OCI-LY7 (cell line): Measurements from ENCODE around the gene ROR2. TPM values are rescaled to one million over a fixed set of nuclear protein-coding genes. Genes with fewer than 3 reads are reported as not detected.

Experiments used
- BruUV-seq: library from RNA; stranded (reverse); fragments of 400-500 nt; replicated peaks from 2 replicates; lab custom pipeline; 2021; lab: Mats Ljungman, UMichigan
- CTCF ChIA-PET: fragments of 300-600 bp; sonication (Branson Sonifier 250); formaldehyde crosslinking; loops from one replicate; lab custom pipeline; 2022; ENCODE audit warnings: antibody characterized with exemption; ENCODE audit not compliant: unreplicated experiment; lab: Charles Lee
- POLR2A ChIA-PET: fragments of 300-600 bp; sonication (Branson Sonifier 250); formaldehyde crosslinking; loops from one replicate; lab custom pipeline; 2022; ENCODE audit warnings: antibody characterized with exemption; lab: Charles Lee
- DNase-seq: peaks from one replicate; pipeline ENCODE4 v3.0.0-alpha.2; 2015; ENCODE audit warnings: low spot score
- H2AFZ ChIP-seq: fragments of 200-600 bp; sonication (generic), shearing (Covaris generic); 2 replicates; pipeline ENCODE4 v1.6.1; 2014; ENCODE audit warnings: mild to moderate bottlenecking, antibody characterized with exemption, low read length, moderate library complexity
- H3K27ac ChIP-seq: fragments of 200-600 bp; sonication (generic); 2 replicates; pipeline ENCODE4 v1.5.1; 2014; ENCODE audit warnings: mixed run types, low read depth, mild to moderate bottlenecking, moderate library complexity, low read length, inconsistent platforms; ENCODE audit not compliant: poor library complexity, severe bottlenecking
- H3K36me3 ChIP-seq: fragments of 200-600 bp; sonication (generic); 2 replicates; pipeline ENCODE4 v1.6.1; 2014; ENCODE audit warnings: mild to moderate bottlenecking, antibody characterized with exemption, low read length, moderate library complexity, mixed read lengths; ENCODE audit not compliant: insufficient read depth
- H3K4me1 ChIP-seq: fragments of 200-600 bp; sonication (generic); 2 replicates; pipeline ENCODE4 v1.5.1; 2014; ENCODE audit warnings: mild to moderate bottlenecking, low read length; ENCODE audit not compliant: insufficient read depth, poor library complexity, severe bottlenecking
- H3K4me2 ChIP-seq: fragments of 200-600 bp; sonication (generic); 2 replicates; pipeline ENCODE4 v1.6.1; 2014; ENCODE audit warnings: mild to moderate bottlenecking, low read length
- H3K4me3 ChIP-seq: fragments of 200-600 bp; sonication (generic); 2 replicates; pipeline ENCODE4 v1.5.1; 2014; ENCODE audit warnings: mild to moderate bottlenecking, low read depth, low read length; ENCODE audit not compliant: poor library complexity, severe bottlenecking
- H3K79me2 ChIP-seq: fragments of 200-600 bp; sonication (generic); 2 replicates; pipeline ENCODE4 v1.6.1; 2016; ENCODE audit warnings: low read depth, mild to moderate bottlenecking, low read length, moderate library complexity, mixed read lengths; ENCODE audit not compliant: insufficient read depth
- H3K9me2 ChIP-seq: fragments of 200-600 bp; sonication (generic); 2 replicates; pipeline ENCODE4 v1.6.1; 2016; ENCODE audit warnings: mild to moderate bottlenecking, low read length, mixed read lengths; ENCODE audit not compliant: insufficient read depth
- H3K9me3 ChIP-seq: fragments of 200-600 bp; sonication (generic); 2 replicates; pipeline ENCODE4 v1.6.1; 2014; ENCODE audit warnings: mild to moderate bottlenecking, mixed run types, low read length, mixed read lengths
- H4K20me1 ChIP-seq: fragments of 200-600 bp; sonication (generic); 2 replicates; pipeline ENCODE4 v1.6.1; 2014; ENCODE audit warnings: mild to moderate bottlenecking, antibody characterized with exemption, low read length, moderate library complexity, mixed read lengths; ENCODE audit not compliant: insufficient read depth
- EZH2phosphoT487 ChIP-seq: fragments of 200-600 bp; sonication (generic); IDR thresholded peaks from 2 replicates; pipeline ENCODE4 v1.6.1; 2018; ENCODE audit warnings: low read depth, borderline replicate concordance, mild to moderate bottlenecking, mixed run types, antibody characterized with exemption, low read length, moderate library complexity, mixed read lengths
- intact Hi-C: fragments of 100-400 bp; cut with micrococcal nuclease; formaldehyde crosslinking; loops from one replicate; pipeline ENCODE4 v1.10.0; 2022; ENCODE audit not compliant: unreplicated experiment
- total RNA-seq, 2 experiments: library from RNA; depleted of rRNA in 1 of 2; stranded (reverse); fragments of >200 nt in 1 of 2; shearing (Covaris generic) in 1 of 2; gene quantifications; 2 replicates each; pipeline ENCODE4 v1.2.3, GENCODE V29; 2014 to 2022
- TF ChIP-seq, protein P1 (sequence below): fragments of 200-600 bp; sonication (generic); conservative IDR thresholded peaks from 2 replicates; pipeline ENCODE4 v1.5.1; 2014; ENCODE audit warnings: mild to moderate bottlenecking, antibody characterized with exemption, low read length, moderate library complexity, mixed read lengths

ROR2 gene
- total RNA-seq, 2 experiments from 2014 or later: 0.10 to 0.19 TPM

DNA sequence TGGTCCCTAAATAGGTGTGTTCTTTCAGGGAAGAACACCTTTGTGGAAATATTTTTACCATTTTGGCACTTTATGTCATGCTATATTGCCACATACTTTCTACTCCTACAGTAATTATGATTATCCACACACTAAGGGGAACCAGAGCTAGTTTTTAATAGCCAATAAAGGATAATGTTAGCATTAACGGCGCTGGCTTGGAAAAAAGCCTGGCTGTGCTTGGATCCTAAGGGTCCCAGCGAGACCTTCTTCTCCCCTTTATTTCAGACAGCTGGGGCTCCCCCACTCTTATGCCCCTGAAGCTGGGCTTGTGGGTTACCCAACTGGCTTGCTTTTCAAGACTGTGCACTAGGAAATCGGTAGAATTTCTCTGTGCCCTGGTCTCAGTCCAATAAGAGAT lies 367.8 kb downstream of the ROR2 start:
- CTCF ChIA-PET: no interaction called here
- POLR2A ChIA-PET: no interaction called here
- no peak overlapping the region for H3K27ac ChIP-seq
- intact Hi-C loops: no loop called here
- H3K4me2 ChIP-seq: no peak overlapping the region
- no peaks in the 10 kb centered on the region for H3K9me3 ChIP-seq
- H3K4me3 ChIP-seq: no peak overlapping the region
- no peaks in the 10 kb centered on the region for H3K9me2 ChIP-seq
- TF ChIP-seq, protein P1, sequence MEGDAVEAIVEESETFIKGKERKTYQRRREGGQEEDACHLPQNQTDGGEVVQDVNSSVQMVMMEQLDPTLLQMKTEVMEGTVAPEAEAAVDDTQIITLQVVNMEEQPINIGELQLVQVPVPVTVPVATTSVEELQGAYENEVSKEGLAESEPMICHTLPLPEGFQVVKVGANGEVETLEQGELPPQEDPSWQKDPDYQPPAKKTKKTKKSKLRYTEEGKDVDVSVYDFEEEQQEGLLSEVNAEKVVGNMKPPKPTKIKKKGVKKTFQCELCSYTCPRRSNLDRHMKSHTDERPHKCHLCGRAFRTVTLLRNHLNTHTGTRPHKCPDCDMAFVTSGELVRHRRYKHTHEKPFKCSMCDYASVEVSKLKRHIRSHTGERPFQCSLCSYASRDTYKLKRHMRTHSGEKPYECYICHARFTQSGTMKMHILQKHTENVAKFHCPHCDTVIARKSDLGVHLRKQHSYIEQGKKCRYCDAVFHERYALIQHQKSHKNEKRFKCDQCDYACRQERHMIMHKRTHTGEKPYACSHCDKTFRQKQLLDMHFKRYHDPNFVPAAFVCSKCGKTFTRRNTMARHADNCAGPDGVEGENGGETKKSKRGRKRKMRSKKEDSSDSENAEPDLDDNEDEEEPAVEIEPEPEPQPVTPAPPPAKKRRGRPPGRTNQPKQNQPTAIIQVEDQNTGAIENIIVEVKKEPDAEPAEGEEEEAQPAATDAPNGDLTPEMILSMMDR: no peak
- TF ChIP-seq EZH2phosphoT487: no peak
- no peak for DNase-seq
- no peaks in the 10 kb centered on the region for H3K36me3 ChIP-seq
- H3K79me2 ChIP-seq: no peaks in the 10 kb centered on the region
- no peak overlapping the region for H2AFZ ChIP-seq
- no TSS peak for BruUV-seq
- H4K20me1 ChIP-seq: no peaks in the 10 kb centered on the region
- H3K4me1 ChIP-seq: no peaks in the 10 kb centered on the region

DNA sequence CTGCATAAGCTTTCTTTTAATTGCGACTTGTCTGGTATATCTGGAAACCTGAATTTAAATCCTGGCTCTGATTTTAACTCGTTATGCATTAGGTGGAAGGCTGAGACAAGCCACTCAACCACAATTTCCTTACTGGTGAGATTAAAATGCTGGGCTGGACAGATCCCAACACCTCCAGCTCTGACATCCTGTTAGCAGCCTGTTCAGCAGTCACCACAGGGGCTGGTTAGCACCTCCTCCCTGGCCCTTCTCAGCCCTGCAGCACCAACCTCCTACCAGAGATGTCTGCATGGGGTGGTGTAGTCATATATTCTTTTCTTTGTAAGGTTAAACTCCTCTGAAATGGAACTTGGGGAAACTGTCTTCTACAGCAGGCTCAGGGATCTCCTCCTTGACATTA lies 369.9 kb downstream of the ROR2 start:
- Histone ChIP-seq H3K9me2 (no peaks in the 10 kb centered on the region), H3K79me2 (no peaks in the 10 kb centered on the region), H4K20me1 (no peaks in the 10 kb centered on the region), H3K27ac (no peak overlapping the region), H3K4me3 (no peak overlapping the region), H2AFZ (no peak overlapping the region), H3K4me2 (no peak overlapping the region), H3K4me1 (no peaks in the 10 kb centered on the region), H3K36me3 (no peaks in the 10 kb centered on the region), H3K9me3 (no peaks in the 10 kb centered on the region)
- BruUV-seq: no TSS peak
- intact Hi-C loops: no loop called here
- DNase-seq: no peak
- ChIA-PET POLR2A (no interaction called here), CTCF (no interaction called here)
- TF ChIP-seq EZH2phosphoT487: no peak
- TF ChIP-seq, protein P1: no peak

DNA sequence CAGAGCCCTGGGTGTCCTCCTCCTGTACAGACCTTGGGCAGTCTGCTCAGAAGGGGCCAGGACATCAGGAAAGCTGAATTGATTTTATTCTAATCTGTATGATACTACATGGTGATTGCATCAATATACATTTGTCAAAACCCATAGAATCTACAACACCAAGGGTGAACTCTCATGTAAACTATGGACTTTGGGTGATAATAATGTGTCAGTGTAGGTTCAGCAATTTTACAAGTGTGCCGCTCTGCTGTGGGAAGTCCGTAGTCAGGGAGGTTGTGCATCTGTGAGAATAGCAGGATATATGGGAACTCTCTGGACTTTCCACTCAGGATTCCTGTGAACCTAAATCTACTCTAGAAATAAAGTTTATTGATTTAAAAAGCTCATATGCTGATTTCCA lies 371.1 kb downstream of the ROR2 start:
- TF ChIP-seq, protein P1: no peak
- no peak for TF ChIP-seq EZH2phosphoT487
- Histone ChIP-seq H3K4me3 (no peak overlapping the region), H3K9me2 (no peaks in the 10 kb centered on the region), H3K36me3 (no peaks in the 10 kb centered on the region), H4K20me1 (no peaks in the 10 kb centered on the region), H3K27ac (no peak overlapping the region), H3K79me2 (no peaks in the 10 kb centered on the region), H3K4me2 (no peak overlapping the region), H3K9me3 (no peaks in the 10 kb centered on the region), H3K4me1 (no peaks in the 10 kb centered on the region), H2AFZ (no peak overlapping the region)
- intact Hi-C loops: no loop called here
- no peak for DNase-seq
- ChIA-PET POLR2A (no interaction called here), CTCF (no interaction called here)
- no TSS peak for BruUV-seq
